ENCODE data around the gene FOXO3.
"Not testable (repeated sequence)": the region's sequence is repeated elsewhere in the genome, so short reads cannot be mapped to it uniquely, and the experiment has no call there.

Gene FOXO3

DNA sequence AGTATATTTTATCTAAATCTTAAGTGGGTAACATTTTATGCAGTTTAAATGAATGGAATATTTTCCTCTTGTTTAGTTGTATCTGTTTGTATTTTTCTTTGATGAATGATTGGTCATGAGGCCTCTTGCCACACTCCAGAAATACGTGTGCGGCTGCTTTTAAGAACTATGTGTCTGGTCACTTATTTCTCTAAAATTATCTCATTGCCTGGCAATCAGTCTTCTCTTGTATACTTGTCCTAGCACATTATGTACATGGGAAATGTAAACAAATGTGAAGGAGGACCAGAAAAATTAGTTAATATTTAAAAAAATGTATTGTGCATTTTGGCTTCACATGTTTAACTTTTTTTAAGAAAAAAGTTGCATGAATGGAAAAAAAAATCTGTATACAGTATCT is 123.3 kb downstream of the FOXO3 start:
- H3K4me3 ChIP-seq (ENCODE audit: low read depth, low read length); POLR2A ChIA-PET; CTCF ChIA-PET; DNase-seq (ENCODE audit: low read depth, low spot score): not testable (repeated sequence)

DNA sequence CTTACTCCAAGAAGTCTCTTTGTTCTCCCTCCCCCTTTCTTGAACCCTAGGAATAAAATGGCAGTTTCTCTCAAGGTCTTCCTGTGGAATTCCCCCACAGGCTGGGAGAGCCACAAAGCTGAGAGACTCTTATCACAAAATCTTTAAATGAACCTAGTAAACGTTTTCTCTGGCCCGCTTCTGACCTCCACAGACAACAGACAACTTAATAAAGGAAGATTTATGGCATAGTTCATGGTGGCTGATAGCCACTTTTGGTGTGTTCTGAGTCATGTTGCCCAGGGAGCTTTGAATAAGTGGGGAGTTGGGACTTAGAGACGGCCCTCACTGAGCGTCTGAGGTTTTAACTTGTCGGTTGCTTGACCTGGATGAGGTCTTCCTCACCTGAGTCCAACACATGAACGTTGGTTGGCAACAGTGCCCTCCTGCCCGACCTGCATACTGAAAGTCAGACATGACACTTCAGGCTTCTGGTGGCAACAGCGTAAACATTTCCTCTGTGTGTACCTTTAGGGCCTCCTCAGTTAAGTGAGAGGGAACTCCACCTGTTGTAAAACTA is 124.1 kb downstream of the FOXO3 start:
- DNase-seq (ENCODE audit: low read depth, low spot score) = no peak
- ChIA-PET POLR2A (no interaction called here), CTCF (no interaction called here)
- no peak overlapping the region for H3K4me3 ChIP-seq (ENCODE audit: low read depth, low read length)
- TF ChIP-seq, protein P1, sequence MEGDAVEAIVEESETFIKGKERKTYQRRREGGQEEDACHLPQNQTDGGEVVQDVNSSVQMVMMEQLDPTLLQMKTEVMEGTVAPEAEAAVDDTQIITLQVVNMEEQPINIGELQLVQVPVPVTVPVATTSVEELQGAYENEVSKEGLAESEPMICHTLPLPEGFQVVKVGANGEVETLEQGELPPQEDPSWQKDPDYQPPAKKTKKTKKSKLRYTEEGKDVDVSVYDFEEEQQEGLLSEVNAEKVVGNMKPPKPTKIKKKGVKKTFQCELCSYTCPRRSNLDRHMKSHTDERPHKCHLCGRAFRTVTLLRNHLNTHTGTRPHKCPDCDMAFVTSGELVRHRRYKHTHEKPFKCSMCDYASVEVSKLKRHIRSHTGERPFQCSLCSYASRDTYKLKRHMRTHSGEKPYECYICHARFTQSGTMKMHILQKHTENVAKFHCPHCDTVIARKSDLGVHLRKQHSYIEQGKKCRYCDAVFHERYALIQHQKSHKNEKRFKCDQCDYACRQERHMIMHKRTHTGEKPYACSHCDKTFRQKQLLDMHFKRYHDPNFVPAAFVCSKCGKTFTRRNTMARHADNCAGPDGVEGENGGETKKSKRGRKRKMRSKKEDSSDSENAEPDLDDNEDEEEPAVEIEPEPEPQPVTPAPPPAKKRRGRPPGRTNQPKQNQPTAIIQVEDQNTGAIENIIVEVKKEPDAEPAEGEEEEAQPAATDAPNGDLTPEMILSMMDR (IDR thresholded peaks at IDR 0.05; ENCODE audit: insufficient read depth, low read length, missing control alignments) = no peak

DNA sequence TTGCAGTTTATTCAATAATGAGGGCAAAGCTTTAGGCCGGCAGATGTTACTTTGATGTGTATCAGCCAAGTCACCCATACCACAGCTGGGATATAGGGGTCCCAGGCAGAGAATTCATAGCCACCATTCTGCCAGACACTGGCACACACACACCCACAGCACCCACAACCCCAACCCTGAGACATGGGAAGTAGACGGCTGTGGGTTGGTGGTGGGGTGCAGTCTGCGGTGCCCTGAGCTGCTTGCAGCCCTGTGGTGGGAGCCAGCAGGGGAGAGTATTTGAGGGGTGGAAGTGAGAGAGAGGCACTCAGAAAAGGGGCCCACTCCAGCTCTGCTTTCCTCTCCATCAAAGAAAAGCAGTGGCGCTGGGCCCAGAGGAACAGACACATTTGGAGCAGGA is 125.3 kb downstream of the FOXO3 start:
- H3K4me3 ChIP-seq (ENCODE audit: low read depth, low read length) = no peak overlapping the region
- TF ChIP-seq, protein P1 (IDR thresholded peaks at IDR 0.05; ENCODE audit: insufficient read depth, low read length, missing control alignments) = no peak
- no peak for DNase-seq (ENCODE audit: low read depth, low spot score)
- CTCF ChIA-PET = no interaction called here
- POLR2A ChIA-PET = no interaction called here

DNA sequence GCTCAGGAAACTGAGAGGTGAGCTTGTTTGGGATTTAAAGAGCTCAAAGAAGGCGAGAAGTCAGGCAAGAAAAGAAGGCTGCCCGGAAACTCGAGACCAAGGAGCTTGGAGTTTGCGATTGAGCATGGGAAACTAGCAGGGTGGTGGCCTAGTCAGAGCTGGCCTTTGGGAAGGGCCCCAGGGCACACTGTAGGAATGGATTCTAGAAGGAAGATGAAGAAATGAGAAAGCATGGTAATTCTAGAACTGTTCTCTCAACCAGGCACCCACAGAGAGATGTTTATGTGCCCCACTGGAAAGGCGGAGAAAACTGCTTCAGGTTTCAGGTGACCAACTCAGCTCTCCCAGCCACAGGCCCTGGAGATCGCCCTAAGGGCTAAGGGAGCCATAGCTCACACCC is 126.2 kb downstream of the FOXO3 start:
- no peak for DNase-seq (ENCODE audit: low read depth, low spot score)
- H3K4me3 ChIP-seq (ENCODE audit: low read depth, low read length) = no peak overlapping the region
- CTCF ChIA-PET = no interaction called here
- POLR2A ChIA-PET = no interaction called here
- TF ChIP-seq, protein P1 (IDR thresholded peaks at IDR 0.05; ENCODE audit: insufficient read depth, low read length, missing control alignments) = no peak

DNA sequence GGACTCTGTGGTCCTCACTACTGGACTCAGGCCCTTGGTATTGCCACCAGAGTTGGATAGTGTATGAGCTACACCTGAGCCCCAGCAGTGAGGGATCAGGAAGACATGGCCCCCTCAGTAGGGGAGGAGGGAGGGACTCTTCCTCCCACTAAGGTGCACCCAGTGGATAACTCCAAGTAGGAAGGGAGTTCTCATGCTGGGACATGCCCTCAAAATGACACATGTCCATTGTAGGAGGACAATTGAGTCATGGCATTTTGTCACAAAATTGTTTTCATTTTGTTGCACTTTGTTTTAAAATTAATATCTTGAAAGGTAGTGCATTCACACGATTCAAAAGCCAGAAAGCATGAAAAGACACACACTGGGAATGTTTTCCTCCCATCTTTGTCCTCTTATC is 127.2 kb downstream of the FOXO3 start:
- ChIA-PET CTCF (no interaction called here), POLR2A (no interaction called here)
- H3K4me3 ChIP-seq (ENCODE audit: low read depth, low read length) = no peak overlapping the region
- DNase-seq (ENCODE audit: low read depth, low spot score) = no peak
- TF ChIP-seq, protein P1 (IDR thresholded peaks at IDR 0.05; ENCODE audit: insufficient read depth, low read length, missing control alignments) = no peak

DNA sequence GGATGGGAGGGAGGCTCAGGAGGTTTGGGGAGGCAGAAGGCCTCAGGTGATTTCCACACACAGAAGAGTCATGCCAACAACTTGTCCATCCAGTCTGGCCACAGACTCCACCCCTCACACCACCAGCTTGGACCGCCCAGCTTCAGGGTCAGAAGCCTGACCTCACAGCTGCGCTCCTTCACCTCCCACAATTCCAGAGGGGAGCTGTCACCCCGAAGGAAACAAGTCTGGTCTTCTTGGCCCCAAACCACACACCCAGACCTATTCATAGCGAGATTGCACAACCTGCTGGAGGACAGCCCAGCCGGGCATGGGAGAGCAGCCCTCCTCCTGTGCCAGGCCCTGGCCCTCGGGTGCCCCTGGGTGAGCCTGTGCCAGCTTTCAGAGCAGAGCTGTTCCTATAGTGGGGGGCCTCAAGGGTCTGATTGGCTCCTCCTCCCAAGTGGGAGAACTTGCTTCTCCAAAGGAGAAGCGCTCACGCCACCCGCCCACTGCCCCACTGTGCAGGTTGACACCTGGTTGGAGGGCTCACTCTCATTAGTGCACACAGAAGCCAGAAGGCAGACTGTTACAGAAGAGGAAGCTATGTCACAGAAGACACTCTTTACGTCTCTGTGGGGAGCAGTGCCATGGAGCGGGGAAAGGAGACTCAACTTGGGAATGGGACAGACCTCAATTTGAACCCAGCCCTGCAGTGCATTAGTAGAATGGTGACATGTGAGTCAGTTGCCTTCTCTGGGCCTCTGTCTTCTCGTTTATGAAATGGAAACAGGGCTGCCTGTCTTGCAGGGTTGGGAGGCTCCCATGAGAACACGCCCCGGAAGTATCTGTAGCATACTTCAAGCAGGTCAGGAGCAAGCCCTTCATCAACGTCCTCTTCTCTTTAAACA is 128.8 kb downstream of the FOXO3 start:
- TF ChIP-seq, protein P1 (IDR thresholded peaks at IDR 0.05; ENCODE audit: insufficient read depth, low read length, missing control alignments) = no peak
- ChIA-PET POLR2A (interaction anchor here (1.1 kb wide), 1 partner anchor 130 kb away, joined by 4 read pairs; no protein-coding TSS in a partner anchor), CTCF (no interaction called here)
- no peak for DNase-seq (ENCODE audit: low read depth, low spot score)
- H3K4me3 ChIP-seq (ENCODE audit: low read depth, low read length) = no peak overlapping the region
